SH-SY5Y (cell line): ENCODE results near the gene GRIA1.

Experiments
- GATA2 ChIP-seq: IDR thresholded peaks from 2 replicates; pipeline ENCODE4 v1.6.1; 2011; ENCODE audit warnings: mild to moderate bottlenecking, low read depth, low read length
- GATA3 ChIP-seq: IDR thresholded peaks from 2 replicates; pipeline ENCODE4 v1.6.1; 2011; ENCODE audit warnings: low read depth, mild to moderate bottlenecking, low read length, moderate library complexity

GRCh38 chr5:153748823-153749222 lies 258.4 kb downstream of the GRIA1 start:
- no peak for TF ChIP-seq GATA3
- TF ChIP-seq GATA2: no peak
